Nephron progenitor cell (in vitro differentiated cells): Measurements from ENCODE around the gene SP100.
"Not testable (repeated sequence)": the region's sequence is repeated elsewhere in the genome, so short reads cannot be mapped to it uniquely, and the experiment has no call there.

Experiments used
- DNase-seq: peaks from one replicate; pipeline ENCODE4 v3.0.0; 2021
- H3K27ac Mint-ChIP-seq: 2 replicates; pipeline ENCODE4 v1.8.0; 2021; ENCODE audit warnings: mild to moderate bottlenecking, moderate library complexity, mixed read lengths
- H3K27me3 Mint-ChIP-seq: 2 replicates; pipeline ENCODE4 v1.8.0; 2021; ENCODE audit warnings: mild to moderate bottlenecking, low read depth, mixed read lengths; ENCODE audit not compliant: poor library complexity
- H3K36me3 Mint-ChIP-seq: 2 replicates; pipeline ENCODE4 v1.8.0; 2021; ENCODE audit warnings: low read depth, mixed read lengths
- H3K4me1 Mint-ChIP-seq: 2 replicates; pipeline ENCODE4 v1.8.0; 2021; ENCODE audit warnings: mixed read lengths
- H3K4me3 Mint-ChIP-seq: 2 replicates; pipeline ENCODE4 v1.8.0; 2021; ENCODE audit warnings: mild to moderate bottlenecking, moderate library complexity, mixed read lengths
- H3K9me3 Mint-ChIP-seq: 2 replicates; pipeline ENCODE4 v1.8.0; 2021; ENCODE audit warnings: mild to moderate bottlenecking, moderate library complexity, mixed read lengths
- TF ChIP-seq, protein P1 (sequence below): fragments of 200-600 bp; sonication (generic); IDR thresholded peaks from 2 replicates; pipeline ENCODE4 v1.5.0; 2021; ENCODE audit warnings: antibody characterized with exemption

Gene SP100

DNA sequence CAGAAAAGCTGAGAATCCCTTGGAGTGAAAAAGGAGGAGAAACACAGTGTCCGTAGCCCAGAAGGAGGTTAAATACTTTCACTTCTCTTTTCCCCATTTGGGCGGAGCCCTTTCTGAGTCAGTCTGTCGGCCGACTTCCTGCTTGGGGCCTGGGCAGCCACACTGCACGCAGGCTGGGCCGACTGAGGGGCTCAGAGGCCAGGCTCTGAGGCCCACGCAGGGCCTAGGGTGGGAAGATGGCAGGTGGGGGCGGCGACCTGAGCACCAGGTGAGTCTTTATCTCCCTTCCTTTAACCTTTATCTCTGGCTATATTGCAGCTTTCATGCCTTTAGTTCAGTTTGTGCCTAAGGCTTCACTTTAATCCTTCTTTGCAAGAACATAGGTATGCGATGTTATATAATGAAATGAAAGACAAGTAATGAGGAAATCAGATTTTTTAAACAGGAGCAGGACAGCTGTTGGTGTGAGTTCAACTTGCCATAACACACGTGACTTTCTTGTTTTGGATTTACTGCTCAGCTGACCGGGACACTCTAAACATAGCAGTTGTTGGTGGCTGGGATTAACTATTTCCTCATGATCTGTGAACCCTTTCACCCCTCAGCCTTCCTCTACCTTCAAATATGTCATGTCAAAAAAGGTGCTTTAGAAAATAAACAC lies at the start of gene SP100:
SP100 (plus strand) TSS at position 141 of the 661 bp plus-strand sequence; CDS start at position 237, 96 bp downstream.
- TF ChIP-seq, protein P1, sequence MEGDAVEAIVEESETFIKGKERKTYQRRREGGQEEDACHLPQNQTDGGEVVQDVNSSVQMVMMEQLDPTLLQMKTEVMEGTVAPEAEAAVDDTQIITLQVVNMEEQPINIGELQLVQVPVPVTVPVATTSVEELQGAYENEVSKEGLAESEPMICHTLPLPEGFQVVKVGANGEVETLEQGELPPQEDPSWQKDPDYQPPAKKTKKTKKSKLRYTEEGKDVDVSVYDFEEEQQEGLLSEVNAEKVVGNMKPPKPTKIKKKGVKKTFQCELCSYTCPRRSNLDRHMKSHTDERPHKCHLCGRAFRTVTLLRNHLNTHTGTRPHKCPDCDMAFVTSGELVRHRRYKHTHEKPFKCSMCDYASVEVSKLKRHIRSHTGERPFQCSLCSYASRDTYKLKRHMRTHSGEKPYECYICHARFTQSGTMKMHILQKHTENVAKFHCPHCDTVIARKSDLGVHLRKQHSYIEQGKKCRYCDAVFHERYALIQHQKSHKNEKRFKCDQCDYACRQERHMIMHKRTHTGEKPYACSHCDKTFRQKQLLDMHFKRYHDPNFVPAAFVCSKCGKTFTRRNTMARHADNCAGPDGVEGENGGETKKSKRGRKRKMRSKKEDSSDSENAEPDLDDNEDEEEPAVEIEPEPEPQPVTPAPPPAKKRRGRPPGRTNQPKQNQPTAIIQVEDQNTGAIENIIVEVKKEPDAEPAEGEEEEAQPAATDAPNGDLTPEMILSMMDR = no peak
- H3K4me3 Mint-ChIP-seq = no peak within 1 kb of the TSS
- H3K27me3 Mint-ChIP-seq = peaks cover 50% of the 10 kb centered on the region
- no peaks in the 10 kb centered on the region for H3K36me3 Mint-ChIP-seq
- no peak for DNase-seq
- H3K4me1 Mint-ChIP-seq = peaks cover 11% of the 10 kb centered on the region
- H3K9me3 Mint-ChIP-seq = no peaks in the 10 kb centered on the region
- H3K27ac Mint-ChIP-seq = no peak within 1 kb of the TSS

DNA sequence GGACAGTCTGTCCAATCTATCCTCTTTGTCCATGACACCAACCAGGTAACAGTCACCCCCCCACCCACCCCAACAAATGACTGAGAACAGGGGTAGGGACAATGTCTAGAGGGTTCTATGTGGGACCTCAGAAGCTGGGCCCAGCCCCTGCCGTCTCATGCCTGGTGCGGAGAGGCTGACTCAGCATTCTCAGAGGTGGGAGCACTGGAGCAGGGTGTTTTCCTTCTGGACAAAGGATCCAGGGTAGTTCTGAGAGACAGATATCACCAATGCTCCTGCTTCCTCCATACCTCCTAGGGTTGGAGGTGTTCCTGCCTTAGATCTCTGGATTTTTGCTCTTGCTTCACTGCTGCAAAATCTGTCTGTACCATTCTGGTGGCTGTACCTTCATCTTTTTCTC lies 33.9 kb upstream of the SP100 start:
- no peaks in the 10 kb centered on the region for H3K36me3 Mint-ChIP-seq
- no peak overlapping the region for H3K4me3 Mint-ChIP-seq
- DNase-seq = no peak
- H3K9me3 Mint-ChIP-seq = no peaks in the 10 kb centered on the region
- TF ChIP-seq, protein P1 = no peak
- H3K27ac Mint-ChIP-seq = no peak overlapping the region
- no peaks in the 10 kb centered on the region for H3K4me1 Mint-ChIP-seq
- H3K27me3 Mint-ChIP-seq = peaks cover 3% of the 10 kb centered on the region

DNA sequence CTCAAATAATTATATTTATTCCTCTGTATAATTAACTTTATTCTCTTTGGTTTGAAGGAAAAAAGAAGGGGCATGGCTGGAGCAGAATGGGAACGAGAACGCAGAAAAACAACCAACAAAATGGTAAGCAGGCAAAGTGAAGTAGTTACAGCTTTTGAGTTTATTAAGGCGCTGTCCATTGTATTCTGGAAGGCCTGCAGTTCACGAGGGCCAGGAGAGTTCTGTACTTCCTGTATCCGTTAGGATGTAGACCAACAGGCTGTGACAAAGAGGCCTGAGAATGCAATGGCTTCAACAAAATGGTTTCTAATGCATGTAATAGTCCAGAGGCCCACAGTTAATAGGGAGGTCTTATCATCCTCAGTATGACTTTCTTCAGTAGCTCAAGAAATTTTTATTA lies 32.5 kb upstream of the SP100 start:
- Mint-ChIP-seq H3K4me3 (no peak overlapping the region), H3K27me3 (peaks cover 3% of the 10 kb centered on the region), H3K36me3 (no peaks in the 10 kb centered on the region), H3K4me1 (no peaks in the 10 kb centered on the region), H3K9me3 (no peaks in the 10 kb centered on the region), H3K27ac (no peak overlapping the region)
- DNase-seq = no peak
- TF ChIP-seq, protein P1 = no peak

DNA sequence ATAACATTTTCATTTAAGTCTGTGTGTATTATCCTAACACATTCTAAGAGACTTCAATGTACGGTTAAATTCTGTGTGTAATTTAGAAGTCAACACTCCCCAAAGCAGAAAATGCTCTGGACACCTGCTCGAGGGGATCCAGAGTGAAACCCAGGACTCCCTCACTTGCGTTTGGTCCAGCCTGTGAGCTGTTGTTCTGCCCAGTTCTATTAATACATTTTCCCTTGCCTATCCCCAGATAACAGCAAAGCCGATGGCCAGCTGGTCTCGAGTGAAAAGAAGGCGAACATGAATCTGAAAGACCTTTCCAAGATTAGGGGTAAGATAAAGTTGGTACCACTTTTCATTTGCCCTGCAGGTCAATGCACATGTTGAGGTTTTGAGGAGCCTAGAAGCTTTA lies 31.0 kb upstream of the SP100 start:
- Mint-ChIP-seq H3K4me1 (no peaks in the 10 kb centered on the region), H3K9me3 (no peaks in the 10 kb centered on the region), H3K27ac (no peak overlapping the region), H3K36me3 (no peaks in the 10 kb centered on the region), H3K27me3 (peaks cover 3% of the 10 kb centered on the region), H3K4me3 (no peak overlapping the region)
- no peak for DNase-seq
- TF ChIP-seq, protein P1 = no peak

DNA sequence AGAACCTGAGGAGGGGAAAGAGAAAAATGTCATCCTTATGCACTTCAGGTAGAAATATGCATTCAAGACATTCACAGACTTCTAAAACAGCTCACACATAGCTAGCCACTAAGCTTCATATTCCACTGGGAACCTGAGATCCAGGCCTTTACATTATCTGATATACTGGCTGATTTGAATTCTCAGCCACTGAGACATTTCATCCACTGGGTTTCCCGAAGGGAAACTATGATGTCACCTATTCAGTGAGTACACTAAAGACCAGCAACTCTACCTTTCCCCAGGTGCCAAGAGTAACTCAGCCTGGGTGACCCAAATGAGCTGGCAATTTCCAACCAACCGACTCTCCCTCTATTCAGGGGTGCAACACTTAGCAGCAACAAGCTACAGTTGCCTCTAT lies 21.7 kb upstream of the SP100 start:
- TF ChIP-seq, protein P1 = no peak
- no peaks in the 10 kb centered on the region for H3K4me1 Mint-ChIP-seq
- H3K9me3 Mint-ChIP-seq = peaks cover 16% of the 10 kb centered on the region
- H3K4me3 Mint-ChIP-seq = no peak overlapping the region
- peaks cover 8% of the 10 kb centered on the region for H3K27me3 Mint-ChIP-seq
- H3K27ac Mint-ChIP-seq = no peak overlapping the region
- H3K36me3 Mint-ChIP-seq = no peaks in the 10 kb centered on the region
- DNase-seq = no peak

DNA sequence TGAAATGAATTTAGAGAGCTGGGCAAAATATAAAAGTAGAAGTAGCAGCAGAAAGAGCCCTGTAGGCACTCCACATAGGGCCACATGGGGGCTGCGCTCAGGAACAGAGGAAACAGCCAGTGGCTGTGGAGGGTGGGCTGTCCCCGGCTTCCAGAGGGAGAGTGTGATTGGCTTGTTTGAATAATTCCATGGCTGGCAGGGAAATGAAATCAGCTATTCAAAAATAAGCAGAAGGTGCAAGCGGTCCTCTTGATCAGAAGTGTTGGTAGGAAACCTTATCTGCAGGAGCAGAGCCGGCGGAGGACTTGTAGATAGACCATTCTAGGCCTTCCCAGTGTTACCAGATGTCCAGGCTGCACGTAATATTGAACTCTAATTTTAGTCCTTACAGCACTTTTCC lies 17.3 kb upstream of the SP100 start:
- H3K27me3 Mint-ChIP-seq, H3K27ac Mint-ChIP-seq, H3K4me1 Mint-ChIP-seq, H3K36me3 Mint-ChIP-seq, H3K4me3 Mint-ChIP-seq, DNase-seq: not testable (repeated sequence)
- peaks cover 16% of the 10 kb centered on the region for H3K9me3 Mint-ChIP-seq
